ENCODE measurements around the gene ZBTB20.
"Not testable (repeated sequence)": the region's sequence is repeated elsewhere in the genome, so short reads cannot be mapped to it uniquely, and the experiment has no call there.

The ZBTB20 gene

DNA sequence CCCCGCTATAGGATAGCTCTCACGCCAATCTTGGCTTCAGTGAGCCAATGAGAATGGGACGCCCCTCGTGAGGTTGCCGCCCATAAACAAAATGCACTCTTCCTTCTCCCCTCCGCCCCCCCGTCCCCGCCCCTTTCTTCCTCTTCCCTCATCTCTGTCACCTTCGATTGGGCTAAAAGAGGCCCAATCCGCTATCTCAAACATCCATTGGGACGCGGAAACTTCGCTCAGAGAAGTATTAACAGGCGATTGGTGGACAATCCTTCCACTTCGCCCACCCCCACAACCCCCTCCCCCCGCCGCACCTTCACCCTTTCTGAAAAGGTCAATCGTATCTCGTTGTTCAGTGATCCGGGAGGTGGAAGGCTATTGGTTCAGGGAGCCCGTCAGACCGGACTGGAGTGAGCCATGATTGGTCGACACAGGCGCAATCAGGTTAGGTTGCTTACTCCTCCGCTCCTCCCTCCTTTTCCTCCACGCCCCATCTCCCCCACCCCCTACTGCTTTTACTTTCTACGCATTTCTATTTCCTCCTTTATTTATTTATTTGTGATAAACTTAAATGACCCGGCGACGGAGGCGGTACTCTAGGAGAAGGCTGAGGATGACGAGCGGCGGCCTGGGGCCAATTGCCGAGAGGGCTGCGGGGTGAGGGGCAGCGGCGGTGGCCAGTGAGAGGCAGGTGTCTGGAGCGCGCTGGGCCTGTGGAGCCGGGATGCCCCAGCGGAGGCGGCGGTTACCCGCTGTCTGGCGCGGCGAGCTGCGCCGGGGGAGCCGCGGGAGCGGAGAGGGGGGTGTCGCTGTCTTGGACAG, 447 bp upstream of the ZBTB20 start:
- peak; percentile 95 for DNase-seq (ENCODE audit: low read depth, low spot score)

DNA sequence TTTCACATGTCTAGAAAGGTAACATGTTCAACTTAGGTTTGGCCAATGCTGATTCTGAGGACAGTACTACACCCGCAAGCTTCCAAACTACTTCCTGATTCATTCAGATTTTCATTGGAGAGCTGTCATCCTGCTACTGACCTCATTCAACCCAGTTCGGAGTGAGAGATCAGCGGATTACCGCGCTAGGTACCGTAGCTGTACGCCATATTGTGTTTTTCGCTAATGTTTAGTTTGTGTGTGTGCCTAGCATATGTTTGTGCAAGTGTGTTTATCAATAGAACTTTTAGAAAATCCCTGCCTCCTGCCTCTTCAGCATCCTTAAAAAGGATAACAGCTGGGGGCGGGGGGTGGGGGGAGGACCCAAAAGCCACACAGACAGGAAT, 1.1 kb downstream of the ZBTB20 start:
- no peak for DNase-seq (ENCODE audit: low read depth, low spot score)

DNA sequence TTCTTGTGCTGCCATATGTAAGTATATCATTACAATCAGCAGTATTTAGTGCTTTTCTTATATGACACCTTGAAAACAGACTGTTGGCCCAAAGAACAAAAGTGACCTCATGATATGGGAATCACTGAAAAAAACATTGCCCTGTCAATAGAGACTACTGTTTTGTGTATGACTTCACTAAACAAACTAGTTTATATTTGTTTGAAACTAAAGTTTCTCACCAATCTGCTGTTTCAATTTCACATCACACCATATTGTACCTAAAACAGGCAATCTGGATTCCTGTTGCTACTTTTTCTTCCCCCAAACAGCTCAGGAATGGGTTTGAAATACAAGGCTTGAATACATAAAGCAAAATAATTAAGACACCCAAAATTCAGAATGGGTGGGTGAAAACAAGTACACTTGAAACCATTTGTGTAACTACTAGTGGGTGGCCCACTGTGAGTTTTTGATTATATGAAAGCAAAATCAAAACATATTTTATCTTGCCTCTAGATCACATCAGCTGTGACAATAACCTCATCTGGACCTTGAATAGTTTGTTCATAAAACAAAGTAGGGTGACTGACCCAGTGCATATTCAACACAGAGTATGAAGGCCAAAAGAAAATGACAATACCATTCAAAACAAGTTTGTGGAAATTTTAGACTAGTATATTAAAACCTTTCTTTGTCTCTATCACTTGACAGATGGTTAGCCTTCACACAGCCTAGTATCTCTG, 5.9 kb downstream of the ZBTB20 start:
- no peak for DNase-seq (ENCODE audit: low read depth, low spot score)

DNA sequence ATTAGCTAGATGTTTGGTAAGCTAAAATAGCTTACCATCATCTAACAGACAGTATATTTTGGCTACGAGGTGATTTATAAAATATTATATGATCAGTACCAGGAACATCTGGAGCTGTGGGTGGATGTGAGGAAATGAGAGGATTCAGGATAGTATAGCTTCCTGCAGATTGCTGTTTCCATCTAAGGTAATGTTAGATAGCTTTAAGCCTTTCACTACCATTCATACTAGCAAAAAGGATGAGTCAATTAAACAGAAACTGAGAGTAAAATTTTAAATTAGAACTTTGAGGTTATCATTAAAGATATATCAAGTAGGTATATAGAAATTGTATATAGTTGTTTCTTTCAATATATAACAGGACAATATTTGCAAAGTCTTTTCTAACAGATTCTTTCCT, 8.0 kb downstream of the ZBTB20 start:
- DNase-seq (ENCODE audit: low read depth, low spot score): no peak

DNA sequence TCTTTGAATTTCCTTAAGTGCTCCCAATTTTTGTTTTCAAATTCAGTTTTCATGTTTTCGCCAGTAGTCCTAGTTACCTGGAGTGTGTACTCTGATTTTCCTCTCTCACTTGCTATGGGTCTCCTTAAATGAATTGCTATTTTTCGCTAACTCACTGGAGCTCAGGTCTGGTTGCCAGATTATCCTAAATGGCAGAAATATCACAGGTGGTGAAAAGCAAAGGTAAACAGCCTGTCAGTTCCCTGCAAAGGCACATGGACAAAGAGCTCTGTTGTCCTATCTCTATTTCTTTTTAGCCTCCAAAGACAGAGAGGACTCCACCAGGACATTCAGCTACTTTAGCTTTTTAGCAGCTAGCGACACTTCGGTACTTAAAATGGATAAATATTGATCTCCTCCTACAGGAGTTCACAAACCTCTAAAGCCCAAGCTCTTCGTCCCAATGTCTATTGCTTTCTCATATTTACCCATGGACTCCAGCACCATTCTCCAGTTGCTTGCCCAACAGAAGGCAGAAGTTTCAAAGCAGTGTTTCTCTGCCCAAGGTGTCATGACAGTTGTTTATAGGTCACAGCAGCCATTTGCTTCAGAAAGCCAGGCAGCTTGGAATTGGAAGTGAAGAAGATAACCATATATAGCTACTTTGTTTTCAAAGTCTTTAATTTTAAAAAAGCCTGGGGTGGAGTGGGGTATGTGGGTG, 12.3 kb downstream of the ZBTB20 start:
- no peak for DNase-seq (ENCODE audit: low read depth, low spot score)

- DNase-seq (ENCODE audit: low read depth, low spot score): no peak
Observed at GRCh38 chr3:115127208-115127607, 19.9 kb downstream of the ZBTB20 start.

DNA sequence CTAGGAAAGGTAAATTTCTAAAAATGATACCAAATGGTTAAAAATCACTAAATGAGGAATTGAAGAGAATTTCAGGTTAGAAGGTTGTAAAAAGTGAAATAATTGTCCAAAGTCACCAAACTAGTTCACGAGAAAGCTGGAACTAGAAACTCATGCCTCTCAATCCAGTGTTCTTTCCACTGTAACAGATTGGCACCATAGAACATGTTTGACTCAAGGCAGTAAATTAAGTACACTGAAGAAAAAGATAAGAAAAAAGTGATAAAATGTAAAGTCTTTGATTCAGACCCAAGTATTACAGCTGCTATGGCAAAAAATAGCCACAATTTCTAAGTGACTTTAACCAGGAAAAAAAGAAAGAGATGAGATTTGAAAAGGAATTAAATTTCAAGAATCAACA, 26.5 kb downstream of the ZBTB20 start:
- DNase-seq (ENCODE audit: low read depth, low spot score): no peak

DNA sequence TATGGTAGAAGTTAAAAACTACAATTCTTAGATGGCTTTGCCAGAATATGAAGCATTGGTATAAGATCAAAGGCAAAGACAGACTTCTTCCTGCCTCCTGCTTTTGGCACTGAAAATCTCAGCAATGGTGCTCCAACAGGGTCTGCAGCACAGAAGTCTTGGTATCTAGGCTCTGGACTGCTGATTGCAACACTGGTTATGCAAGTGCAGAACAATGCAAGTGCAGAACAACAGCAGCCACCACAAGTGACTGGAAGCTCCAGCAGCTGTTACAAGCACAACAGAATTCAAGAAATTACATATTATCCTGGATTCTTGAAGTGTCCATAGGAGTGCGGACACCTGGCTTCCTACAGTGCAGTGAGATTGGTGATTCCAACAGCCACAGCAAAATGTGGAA, 33.7 kb downstream of the ZBTB20 start:
- DNase-seq (ENCODE audit: low read depth, low spot score): no peak

- no peak for DNase-seq (ENCODE audit: low read depth, low spot score)
Observed at GRCh38 chr3:115111632-115112031, 35.5 kb downstream of the ZBTB20 start.

- no peak for DNase-seq (ENCODE audit: low read depth, low spot score)
Observed at GRCh38 chr3:115110830-115111229, 36.3 kb downstream of the ZBTB20 start.

GRCh38 chr3:115110066-115110465, 37.0 kb downstream of the ZBTB20 start:
- not testable (repeated sequence) for DNase-seq (ENCODE audit: low read depth, low spot score)

DNA sequence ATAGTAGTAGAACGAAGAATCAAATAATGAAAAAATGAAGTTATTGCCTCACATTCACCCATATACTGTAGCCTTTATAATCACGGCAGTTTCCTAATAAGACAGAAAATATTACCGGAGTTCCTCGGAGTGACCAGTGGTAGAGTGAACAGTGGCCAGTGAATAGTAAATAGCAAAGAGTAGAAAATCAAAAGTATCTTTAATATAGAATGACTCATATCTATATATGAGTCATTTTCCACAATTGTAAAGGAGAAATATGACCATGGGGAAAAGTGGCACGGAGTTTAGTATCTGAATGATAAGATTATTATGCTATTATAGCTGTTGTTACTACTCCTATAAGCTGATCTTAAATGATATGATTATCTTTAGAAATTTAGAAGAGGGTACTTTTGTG, 38.5 kb downstream of the ZBTB20 start:
- no peak for DNase-seq (ENCODE audit: low read depth, low spot score)

- DNase-seq (ENCODE audit: low read depth, low spot score): no peak
Observed at GRCh38 chr3:115102046-115102445, 45.0 kb downstream of the ZBTB20 start.

DNA sequence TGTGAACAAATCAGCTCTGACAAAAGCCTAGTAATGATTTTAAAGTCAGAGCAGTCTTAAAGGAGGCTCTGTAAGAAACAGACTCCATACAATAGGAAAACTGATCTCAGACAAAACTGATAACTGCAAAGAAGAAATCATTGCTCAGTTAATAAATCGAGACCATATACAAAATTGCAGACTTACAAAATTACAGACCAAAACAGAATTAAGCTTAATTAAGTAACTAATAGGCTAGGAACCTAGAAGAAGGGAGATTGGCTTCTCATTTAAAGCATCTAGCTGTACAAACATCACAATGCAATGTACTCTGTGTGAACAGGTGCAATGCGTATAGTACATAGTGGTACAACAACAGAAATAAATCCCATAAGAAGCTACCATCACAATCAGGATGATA, 46.3 kb downstream of the ZBTB20 start:
- DNase-seq (ENCODE audit: low read depth, low spot score): no peak

- DNase-seq (ENCODE audit: low read depth, low spot score): no peak
Observed at GRCh38 chr3:115099986-115100571, 47.0 kb downstream of the ZBTB20 start.

DNA sequence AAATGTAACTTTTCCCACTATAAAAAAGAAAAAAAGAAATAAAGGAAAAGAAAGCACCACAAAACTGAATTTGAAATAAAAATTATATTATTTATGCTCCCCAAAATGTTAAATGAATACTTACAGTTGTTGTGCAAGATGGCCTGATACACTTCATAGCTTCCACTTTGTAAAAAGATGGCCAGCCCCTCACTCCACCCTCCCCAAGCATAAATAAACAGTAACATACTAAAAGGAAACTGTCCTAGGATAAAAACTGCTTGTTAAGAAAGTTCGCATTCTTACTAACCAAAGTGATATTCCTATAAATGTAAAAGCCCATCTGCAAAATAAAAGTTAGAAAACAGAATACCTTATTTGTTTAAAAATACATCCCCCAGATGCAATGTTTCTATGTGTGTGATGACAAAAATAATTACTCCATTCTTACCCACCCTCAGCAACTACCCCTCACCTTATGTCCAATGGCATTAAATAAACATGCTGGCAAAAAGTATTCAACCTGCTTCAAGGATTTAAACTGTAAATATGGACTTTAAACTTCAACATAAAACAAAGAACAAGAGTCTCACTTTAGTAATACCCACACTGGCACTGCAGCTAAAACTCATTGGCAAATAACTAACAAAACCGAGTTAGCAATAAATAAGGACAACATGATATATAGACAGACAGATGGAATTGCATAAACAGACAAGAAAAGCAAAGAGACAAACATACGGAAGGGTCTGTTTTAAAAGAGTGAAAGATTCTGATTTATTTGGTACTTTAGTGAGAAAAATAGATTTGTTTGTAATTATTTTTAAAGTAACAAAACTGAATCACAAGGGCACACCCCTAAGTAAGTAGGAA, 47.7 kb downstream of the ZBTB20 start:
- no peak for DNase-seq (ENCODE audit: low read depth, low spot score)

GRCh38 chr3:115098354-115099073, 48.6 kb downstream of the ZBTB20 start:
- DNase-seq (ENCODE audit: low read depth, low spot score): no peak

DNA sequence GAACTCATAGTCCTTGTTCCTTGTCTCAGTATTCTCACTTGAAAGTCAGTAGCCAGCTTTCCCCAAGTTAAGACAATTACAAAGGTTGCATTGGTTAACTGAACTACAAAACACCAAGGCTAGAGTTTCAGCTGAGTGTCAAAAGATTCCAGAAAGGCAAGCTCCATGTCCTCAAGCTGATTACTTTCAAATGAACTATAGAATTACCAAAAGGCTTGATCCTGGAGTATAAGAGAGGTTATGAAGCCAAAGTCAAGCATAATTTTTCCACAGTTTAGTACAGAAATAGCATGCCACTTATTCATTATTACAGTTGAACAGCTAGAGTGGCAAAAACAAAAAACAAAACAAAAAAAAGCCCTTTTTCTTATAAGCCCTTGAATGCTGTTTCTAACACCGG, 51.9 kb downstream of the ZBTB20 start:
- DNase-seq (ENCODE audit: low read depth, low spot score): no peak

GRCh38 chr3:115092220-115092791, 54.8 kb downstream of the ZBTB20 start:
- DNase-seq (ENCODE audit: low read depth, low spot score): no peak

GRCh38 chr3:115090712-115091111, 56.4 kb downstream of the ZBTB20 start:
- no peak for DNase-seq (ENCODE audit: low read depth, low spot score)
